CD4-positive, alpha-beta T cell (primary cell): ENCODE data around the gene ADGRB3. TPM values are rescaled to one million over a fixed set of nuclear protein-coding genes. Genes with fewer than 3 reads are reported as not detected.

Experiments used
- ATAC-seq: fragments of 200-7000 bp; cut with Tn5 transposase; one replicate; pipeline ENCODE4 v1.10.0; 2022; ENCODE audit warnings: mild to moderate bottlenecking; ENCODE audit not compliant: poor library complexity
- CTCF ChIA-PET: fragments of 350-600 bp; sonication (Branson Sonifier 250); formaldehyde crosslinking; loops from one replicate; lab custom pipeline; 2021; ENCODE audit warnings: antibody characterized with exemption, inconsistent platforms; lab: Charles Lee
- POLR2A ChIA-PET: fragments of 350-600 bp; sonication (Branson Sonifier 250); formaldehyde crosslinking; loops from one replicate; lab custom pipeline; 2021; ENCODE audit warnings: antibody characterized with exemption, inconsistent platforms; lab: Charles Lee
- DNase-seq, 14 experiments: peaks; one replicate each; pipeline ENCODE4 v3.0.0-alpha.2; 2013 to 2020; ENCODE audit warnings: mixed read lengths in 2 of 14
- H3K27ac ChIP-seq, 2 donors: one replicate each; pipeline versions ENCODE4 v1.5.1 to v1.7.0; 2013; ENCODE audit warnings: low read length in 2 of 2, low read depth in 1 of 2, mild to moderate bottlenecking in 1 of 2
- H3K27me3 ChIP-seq, 2 experiments: 1 replicate in 1 of 2; 2 replicates in 1 of 2; pipeline versions ENCODE4 v1.6.1 to v1.7.0; 2013; ENCODE audit warnings: low read length in 2 of 2, control low read depth in 1 of 2, mild to moderate bottlenecking in 1 of 2, moderate library complexity in 1 of 2; ENCODE audit not compliant: insufficient read depth in 2 of 2, control insufficient read depth in 1 of 2
- H3K36me3 ChIP-seq: one replicate; pipeline ENCODE4 v1.6.1; 2013; ENCODE audit warnings: low read length, control low read depth; ENCODE audit not compliant: insufficient read depth
- H3K4me1 ChIP-seq: one replicate; pipeline ENCODE4 v1.6.1; 2013; ENCODE audit warnings: low read length, control low read depth; ENCODE audit not compliant: insufficient read depth
- H3K4me3 ChIP-seq: one replicate; pipeline ENCODE4 v1.5.1; 2013; ENCODE audit warnings: mild to moderate bottlenecking, low read length, moderate library complexity
- H3K9me3 ChIP-seq, 2 experiments: 1 replicate in 1 of 2; 2 replicates in 1 of 2; pipeline versions ENCODE4 v1.6.1 to v1.7.0; 2013; ENCODE audit warnings: low read length in 2 of 2, mild to moderate bottlenecking in 2 of 2, control low read depth in 1 of 2, moderate library complexity in 1 of 2; ENCODE audit not compliant: control insufficient read depth in 1 of 2, insufficient read depth in 1 of 2
- H3K27ac Mint-ChIP-seq: one replicate; pipeline ENCODE4 v1.8.0; 2020; ENCODE audit warnings: mixed read lengths
- H3K27me3 Mint-ChIP-seq: one replicate; pipeline ENCODE4 v1.8.0; 2021; ENCODE audit warnings: mixed read lengths
- H3K36me3 Mint-ChIP-seq: one replicate; pipeline ENCODE4 v1.8.0; 2021; ENCODE audit warnings: low read depth, mixed read lengths
- H3K4me1 Mint-ChIP-seq: one replicate; pipeline ENCODE4 v1.8.0; 2021; ENCODE audit warnings: low read depth, mixed read lengths
- H3K4me3 Mint-ChIP-seq: one replicate; pipeline ENCODE4 v1.8.0; 2020; ENCODE audit warnings: mild to moderate bottlenecking, mixed read lengths
- H3K9me3 Mint-ChIP-seq: one replicate; pipeline ENCODE4 v1.8.0; 2020; ENCODE audit warnings: mixed read lengths
- CTCF ChIP-seq: fragments of 200-600 bp; IDR thresholded peaks from one replicate; pipeline ENCODE4 v1.8.0; 2022; ENCODE audit warnings: antibody characterized with exemption, mild to moderate bottlenecking
- intact Hi-C, 2 experiments: fragments of 100-400 bp; cut with DNase I in 1 of 2; cut with micrococcal nuclease in 1 of 2; formaldehyde crosslinking; loops; one replicate each; pipeline versions ENCODE4 v1.15.1 to v1.9.0; 2023 to 2025; cut with DNase I, micrococcal nuclease
- total RNA-seq, 174 experiments: library from RNA in 2 of 174; stranded (reverse) in 2 of 174; gene quantifications; one replicate each; pipeline ENCODE4 v1.2.3 and lab custom pipeline; 2021 to 2026

ADGRB3 gene
- total RNA-seq, 2 experiments from 2014 or later = not detected

GRCh38 chr6:69337311-69337710, 702.2 kb downstream of the ADGRB3 start:
- Mint-ChIP-seq H3K36me3 (no peaks in the 10 kb centered on the region), H3K4me1 (no peaks in the 10 kb centered on the region), H3K27ac (no peak overlapping the region), H3K4me3 (no peak overlapping the region), H3K27me3 (no peaks in the 10 kb centered on the region), H3K9me3 (peaks cover 2% of the 10 kb centered on the region)
- no peaks in the 10 kb centered on the region for H3K36me3 ChIP-seq
- no peak for DNase-seq
- POLR2A ChIA-PET = no interaction called here
- H3K9me3 ChIP-seq = no peaks in the 10 kb centered on the region
- intact Hi-C loops = no loop called here
- H3K27ac ChIP-seq = no peak overlapping the region
- CTCF ChIA-PET = no interaction called here
- H3K4me1 ChIP-seq = no peaks in the 10 kb centered on the region
- no peaks in the 10 kb centered on the region for H3K27me3 ChIP-seq
- TF ChIP-seq CTCF = no peak
- H3K4me3 ChIP-seq = no peak overlapping the region
- no peak for ATAC-seq

- Histone ChIP-seq H3K36me3 (no peaks in the 10 kb centered on the region), H3K27me3 (no peaks in the 10 kb centered on the region), H3K4me1 (no peaks in the 10 kb centered on the region), H3K4me3 (no peak overlapping the region), H3K27ac (no peak overlapping the region), H3K9me3 (no peaks in the 10 kb centered on the region)
- no peak overlapping the region for H3K27ac Mint-ChIP-seq
- no peaks in the 10 kb centered on the region for H3K36me3 Mint-ChIP-seq
- H3K4me3 Mint-ChIP-seq = no peak overlapping the region
- POLR2A ChIA-PET = no interaction called here
- CTCF ChIA-PET = no interaction called here
- no peaks in the 10 kb centered on the region for H3K9me3 Mint-ChIP-seq
- H3K4me1 Mint-ChIP-seq = no peaks in the 10 kb centered on the region
- TF ChIP-seq CTCF = no peak
- DNase-seq (no peak), ATAC-seq (no peak)
- intact Hi-C loops = no loop called here
- H3K27me3 Mint-ChIP-seq = no peaks in the 10 kb centered on the region
Measured at GRCh38 chr6:69338431-69339162, 703.5 kb downstream of the ADGRB3 start.

- POLR2A ChIA-PET = no interaction called here
- H3K36me3 ChIP-seq = no peaks in the 10 kb centered on the region
- CTCF ChIA-PET = no interaction called here
- DNase-seq = no peak
- Mint-ChIP-seq H3K4me1 (no peaks in the 10 kb centered on the region), H3K4me3 (no peak overlapping the region), H3K9me3 (no peaks in the 10 kb centered on the region), H3K36me3 (no peaks in the 10 kb centered on the region), H3K27ac (no peak overlapping the region), H3K27me3 (no peaks in the 10 kb centered on the region)
- no peaks in the 10 kb centered on the region for H3K9me3 ChIP-seq
- TF ChIP-seq CTCF = no peak
- H3K4me3 ChIP-seq = no peak overlapping the region
- H3K27ac ChIP-seq = no peak overlapping the region
- no peaks in the 10 kb centered on the region for H3K27me3 ChIP-seq
- no peak for ATAC-seq
- intact Hi-C loops = no loop called here
- H3K4me1 ChIP-seq = no peaks in the 10 kb centered on the region
Measured at GRCh38 chr6:69339163-69339550, 704.1 kb downstream of the ADGRB3 start.
